Medulla oblongata (tissue), 1 donor: ENCODE measurements around the gene HTR2B.
"Not testable (repeated sequence)": the region's sequence is repeated elsewhere in the genome, so short reads cannot be mapped to it uniquely, and the experiment has no call there.

Experiments
- DNase-seq: peaks from one replicate; pipeline ENCODE4 v3.0.0-alpha.2; 2015; ENCODE audit errors: extremely low spot score

HTR2B gene

DNA sequence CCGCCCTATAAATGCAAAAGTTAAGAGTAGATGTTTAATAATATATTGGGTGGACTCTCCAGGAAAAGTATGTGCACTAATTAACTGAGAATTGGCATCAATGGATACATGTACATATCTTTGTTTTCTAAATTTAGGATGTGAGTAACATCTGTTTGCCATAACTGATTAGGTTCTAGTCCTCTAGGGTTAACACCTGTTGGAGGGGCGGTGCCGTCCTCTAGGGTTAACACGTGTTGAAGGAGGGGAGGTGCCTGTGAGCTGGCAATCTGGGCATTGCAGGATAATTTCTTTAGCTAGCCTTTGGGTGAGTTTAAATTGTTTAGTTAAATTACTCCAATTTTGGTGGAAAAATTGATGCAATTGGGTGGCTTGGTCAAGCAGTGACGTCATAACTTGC lies 30.9 kb downstream of the HTR2B start:
- DNase-seq, result no peak

DNA sequence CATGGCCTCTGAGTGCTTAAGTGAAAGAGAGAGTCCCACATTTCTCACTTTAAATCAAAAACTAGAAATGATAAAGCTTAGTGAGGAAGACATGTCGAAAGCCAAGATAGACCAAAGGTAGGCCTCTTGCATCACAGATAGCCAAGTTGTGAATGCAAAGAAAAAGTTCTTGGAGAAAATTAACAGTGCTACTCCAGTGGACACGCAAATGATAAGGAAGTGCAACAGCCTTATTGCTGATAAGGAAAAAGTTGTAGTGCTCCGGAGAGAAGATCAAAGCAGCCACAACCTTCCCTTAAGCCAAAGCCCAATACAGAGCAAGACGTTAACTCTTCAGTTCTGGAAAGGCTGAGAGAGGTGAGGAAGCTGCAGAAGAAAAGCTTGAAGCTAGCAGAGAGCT lies 36.1 kb downstream of the HTR2B start:
- DNase-seq, result no peak

DNA sequence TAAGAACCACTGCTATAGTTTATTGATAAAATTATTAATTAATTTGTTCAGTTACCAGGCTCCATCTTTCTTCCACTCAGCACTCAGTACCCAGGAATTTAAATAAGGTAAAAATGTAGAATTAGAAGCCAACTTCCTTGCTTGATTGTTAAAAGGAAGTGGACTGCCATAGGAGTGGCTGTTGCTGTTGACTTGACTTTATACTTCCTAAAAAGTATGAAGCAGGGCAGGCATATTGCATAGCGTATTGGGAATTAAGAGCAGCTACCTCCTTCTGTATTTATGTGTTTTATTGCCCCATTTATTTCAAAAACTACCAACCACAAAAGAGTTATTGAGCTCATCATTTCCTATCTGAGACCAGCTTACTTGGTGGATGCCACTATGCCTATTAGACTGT lies 40.3 kb downstream of the HTR2B start:
- no peak for DNase-seq

DNA sequence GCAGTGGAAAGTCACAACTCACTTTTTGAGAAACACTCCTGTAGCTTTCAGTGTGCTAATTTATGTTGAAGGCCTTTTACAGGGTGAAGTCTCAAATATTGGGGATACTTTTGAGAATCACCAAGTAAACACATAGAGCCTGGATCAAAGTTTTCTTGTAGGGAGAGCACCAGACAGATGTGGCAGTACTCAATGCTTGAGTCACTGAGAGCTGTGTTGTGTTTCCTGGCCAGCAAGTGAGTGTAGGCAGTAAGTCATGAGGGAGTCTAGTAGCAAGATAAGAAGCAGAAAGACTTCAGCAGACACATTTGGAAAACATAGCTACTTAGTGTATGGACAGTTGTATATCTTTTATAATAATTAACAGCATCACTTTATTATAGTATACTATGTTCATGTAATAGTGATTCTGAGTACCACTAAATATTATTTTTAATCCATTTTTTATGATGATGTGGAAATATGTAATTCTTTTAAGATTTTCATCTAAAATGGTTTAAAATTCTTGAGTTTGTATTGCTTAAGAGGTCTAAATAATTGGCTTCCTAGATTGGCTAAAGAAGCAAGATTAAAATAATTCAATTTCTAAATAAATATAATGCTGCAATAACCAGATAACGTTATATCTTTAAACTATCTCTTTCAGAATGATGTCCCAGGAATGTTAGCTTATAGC lies 55.3 kb downstream of the HTR2B start:
- no peak for DNase-seq

DNA sequence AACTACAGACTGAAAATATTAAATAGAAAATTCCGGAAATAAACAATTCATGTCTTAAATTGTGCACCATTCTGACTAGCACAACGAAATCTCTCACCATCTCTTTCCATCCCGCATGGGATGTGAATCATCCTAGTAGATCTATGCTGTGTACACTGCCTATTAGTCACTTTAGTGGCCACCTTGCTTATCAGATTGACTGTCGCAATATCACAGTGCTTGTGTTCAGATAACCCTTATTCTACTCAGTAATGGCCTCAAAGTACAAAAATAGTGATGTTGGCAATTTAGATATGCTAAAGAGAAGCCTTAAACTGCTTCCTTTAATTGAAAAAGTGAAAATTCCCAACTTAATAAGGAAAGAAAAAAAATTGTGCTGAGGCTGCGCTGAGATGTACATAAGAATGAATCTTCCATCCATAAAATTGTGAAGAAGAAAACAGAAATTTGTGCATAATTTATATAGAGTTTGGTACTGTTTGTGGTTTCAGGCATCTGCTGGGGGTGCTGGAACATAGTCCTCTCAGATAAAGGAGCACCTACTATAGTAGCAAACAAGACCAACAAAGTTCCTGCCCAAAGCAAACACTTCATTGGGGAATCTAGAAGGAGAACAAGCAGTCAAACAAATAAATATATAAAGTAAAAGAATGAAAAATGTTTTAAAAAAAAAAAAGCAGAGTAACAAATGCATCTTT lies 56.2 kb downstream of the HTR2B start:
- DNase-seq, result no peak

DNA sequence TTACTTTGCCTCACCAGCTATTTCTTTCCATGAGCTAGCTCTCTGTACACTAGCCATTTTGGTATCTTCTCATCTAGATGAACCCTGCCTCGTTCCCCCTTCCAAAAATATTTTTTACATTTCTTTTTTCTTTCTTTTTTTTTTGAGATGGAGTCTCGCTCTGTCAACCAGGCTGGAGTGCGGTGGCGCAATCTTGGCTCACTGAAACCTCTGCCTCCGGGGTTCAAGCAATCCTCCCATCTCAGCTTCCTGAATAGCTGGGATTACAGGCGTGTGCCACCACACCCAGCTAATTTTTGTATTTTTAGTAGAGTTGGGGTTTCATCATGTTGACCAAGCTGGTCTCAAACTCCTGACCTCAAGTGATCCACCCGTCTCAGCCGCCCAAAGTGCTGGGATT lies 57.3 kb downstream of the HTR2B start:
- not testable (repeated sequence) for DNase-seq

DNA sequence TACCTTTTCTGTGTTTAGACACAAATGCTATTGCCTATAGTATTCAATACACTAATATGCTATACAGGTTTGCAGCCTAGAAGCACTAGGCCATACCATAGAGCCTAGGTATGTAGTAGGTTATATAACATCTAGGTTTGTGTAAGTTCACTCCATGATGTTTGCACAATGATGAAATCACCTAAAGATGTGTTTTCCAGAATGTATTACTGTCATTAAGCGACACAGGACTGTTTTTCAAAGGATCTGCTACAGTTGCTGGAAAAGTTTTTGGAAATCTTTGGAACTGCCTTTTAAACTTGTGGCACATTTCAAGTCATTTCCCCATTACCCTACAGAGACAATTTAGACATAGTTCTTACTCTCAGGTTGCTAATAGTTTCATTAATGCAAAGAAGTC lies 58.9 kb downstream of the HTR2B start:
- no peak for DNase-seq

DNA sequence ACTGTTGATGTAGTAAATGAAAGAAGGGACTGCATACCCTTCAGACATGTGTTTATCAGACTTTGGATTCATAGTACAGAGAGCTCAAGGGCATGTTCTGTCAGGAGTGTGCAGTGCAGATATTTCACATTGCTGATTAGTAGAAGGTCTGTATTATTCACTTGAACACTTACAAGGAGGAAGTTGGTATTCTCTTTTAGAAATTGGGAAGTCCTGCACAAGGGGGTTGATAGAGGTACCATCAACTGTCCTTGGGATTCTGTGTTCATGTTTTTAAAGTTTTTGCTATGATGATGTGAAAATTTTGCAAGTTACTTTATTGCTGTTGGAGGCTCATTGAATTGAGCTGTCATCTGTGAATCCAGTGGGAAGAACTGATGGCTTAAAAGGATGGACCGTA lies 61.5 kb downstream of the HTR2B start:
- DNase-seq, result no peak

DNA sequence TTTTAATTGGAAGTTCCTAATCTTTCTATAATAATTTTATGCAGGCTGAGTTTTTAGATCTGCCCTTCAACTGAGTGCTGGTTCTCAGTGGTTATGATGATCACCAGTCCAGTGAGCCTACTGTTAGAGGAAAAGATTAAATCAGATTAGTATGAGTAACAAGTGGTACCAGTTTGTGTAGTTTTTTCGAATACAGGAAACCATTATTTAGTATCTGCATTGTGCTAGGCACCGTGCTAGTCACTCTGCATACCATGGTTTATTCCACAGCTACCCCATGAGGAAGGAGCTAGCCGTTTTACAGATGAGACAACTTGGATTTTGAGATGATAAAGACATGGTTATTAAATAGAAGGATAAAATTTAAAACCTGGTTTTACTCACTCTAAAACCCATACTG lies 62.1 kb downstream of the HTR2B start:
- DNase-seq, result no peak

DNA sequence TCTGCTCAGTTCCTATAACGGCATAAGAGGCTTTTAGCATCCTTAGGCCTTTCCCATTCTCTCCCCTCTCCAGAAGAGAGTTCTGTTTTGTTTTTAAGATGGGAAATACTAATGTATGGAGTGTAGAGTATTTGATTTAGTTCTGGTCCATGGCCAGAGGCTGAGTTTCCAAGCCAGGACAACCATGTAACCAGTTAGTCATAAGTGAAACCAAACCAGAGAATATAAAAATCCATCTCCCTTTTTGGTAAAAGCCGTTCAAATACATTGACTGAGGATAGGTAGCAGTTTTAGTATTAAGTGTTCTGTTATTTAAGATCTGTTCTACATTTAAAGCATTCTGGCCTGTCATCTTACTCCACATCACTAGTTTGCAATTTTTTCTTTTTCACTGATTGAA lies 65.1 kb downstream of the HTR2B start:
- no peak for DNase-seq

DNA sequence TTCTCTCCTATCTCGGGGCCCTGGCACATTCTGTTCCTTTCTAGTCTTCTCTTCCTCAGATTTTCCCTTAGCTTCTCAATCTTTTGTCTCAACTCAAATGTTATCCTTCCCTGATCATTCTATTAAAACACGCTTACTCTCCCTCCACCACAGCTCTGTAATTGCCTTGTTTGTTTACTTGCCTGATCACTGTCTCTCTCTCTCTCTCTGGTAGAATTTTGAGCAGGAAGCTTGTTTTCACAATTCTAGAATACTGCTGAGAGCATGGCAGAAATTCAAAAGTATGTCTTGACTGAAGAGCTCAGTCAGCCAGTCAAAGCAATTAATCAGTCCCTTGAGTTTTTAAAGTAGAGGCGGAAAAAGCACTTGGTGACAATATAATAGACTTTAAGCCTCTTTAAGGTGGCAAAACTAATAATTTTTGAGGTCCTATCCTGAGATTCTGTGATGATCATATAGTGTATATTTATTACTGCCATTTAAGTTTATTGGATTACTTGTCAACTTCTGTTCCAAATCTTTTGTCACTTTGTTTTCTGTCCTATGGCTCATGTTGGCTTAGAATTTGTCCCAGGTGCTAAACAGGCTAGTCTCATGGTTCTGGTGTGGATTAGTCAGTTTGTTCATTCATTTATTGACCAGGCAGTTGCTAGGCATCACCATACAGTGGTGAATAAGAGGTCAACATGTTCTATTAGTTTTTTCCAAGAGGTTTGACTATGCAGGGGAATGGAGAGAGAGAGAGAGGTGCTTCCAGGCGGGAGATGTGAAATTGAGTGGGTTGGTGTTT lies 65.9 kb downstream of the HTR2B start:
- no peak for DNase-seq
